GM18519 (cell line): ENCODE measurements around the gene TEX47.

Experiments
- ATAC-seq: cut with Tn5 transposase; IDR thresholded peaks from one replicate; pipeline ENCODE4 v1.9.1; 2021; ENCODE audit warnings: mild to moderate bottlenecking, moderate library complexity; ENCODE audit not compliant: unreplicated experiment, low FRiP score

The TEX47 gene

DNA sequence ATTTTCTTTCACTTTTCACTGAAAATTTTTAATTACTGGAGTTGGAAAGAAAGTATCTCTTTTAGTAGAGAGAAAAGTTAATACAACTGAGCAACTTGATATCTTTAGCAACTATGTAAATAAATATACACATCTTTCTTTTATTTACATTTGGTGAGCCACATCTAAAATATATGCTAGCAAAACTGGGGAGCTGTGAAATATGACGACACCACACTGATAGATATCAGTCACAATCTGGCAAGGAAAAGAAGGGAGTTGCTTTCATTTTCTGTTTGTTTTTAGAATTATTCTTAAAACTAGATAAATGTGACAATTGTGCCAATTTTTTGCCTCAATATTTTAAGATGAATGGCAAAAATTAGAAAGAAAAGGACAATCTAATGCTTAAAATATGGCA is 38.7 kb downstream of the TEX47 start:
- no peak for ATAC-seq

DNA sequence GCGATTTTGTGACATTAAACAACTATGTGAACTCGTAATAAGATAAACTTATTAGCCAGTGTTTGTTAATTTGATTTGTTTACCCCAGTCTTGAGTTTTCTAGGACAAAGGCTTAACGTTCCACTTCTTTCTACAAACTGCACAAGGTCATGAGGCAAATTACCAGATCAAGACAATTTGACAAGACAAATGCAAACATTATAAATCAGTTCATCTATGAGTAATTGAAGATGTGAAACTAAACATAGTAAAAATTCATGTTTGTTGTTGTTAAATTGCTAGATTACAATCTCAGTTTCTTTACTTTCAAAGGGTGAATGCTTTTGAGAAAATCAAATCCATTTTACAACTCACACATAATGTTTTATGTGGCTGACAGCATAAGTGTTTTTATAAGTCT is 49.4 kb downstream of the TEX47 start:
- ATAC-seq, result no peak
